GM21723 (cell line): ENCODE data around the gene UGT3A2.
"Not testable (repeated sequence)": the region's sequence is repeated elsewhere in the genome, so short reads cannot be mapped to it uniquely, and the experiment has no call there.

Experiments
- ATAC-seq: cut with Tn5 transposase; IDR thresholded peaks from one replicate; pipeline ENCODE4 v1.9.1; 2021; ENCODE audit warnings: mild to moderate bottlenecking, moderate library complexity; ENCODE audit not compliant: unreplicated experiment

The UGT3A2 gene

GRCh38 chr5:36054647-36055046 lies 12.0 kb downstream of the UGT3A2 start:
- ATAC-seq: no peak

GRCh38 chr5:36052538-36052937 lies 14.1 kb downstream of the UGT3A2 start:
- no peak for ATAC-seq

- ATAC-seq: no peak
Observed at GRCh38 chr5:36049949-36050348, 16.7 kb downstream of the UGT3A2 start.

GRCh38 chr5:36047384-36048160 lies 19.1 kb downstream of the UGT3A2 start:
- ATAC-seq: no peak

- ATAC-seq: no peak
Observed at GRCh38 chr5:36045895-36046294, 20.8 kb downstream of the UGT3A2 start.

GRCh38 chr5:36041537-36041845 lies 25.2 kb downstream of the UGT3A2 start:
- no peak for ATAC-seq

GRCh38 chr5:36040651-36041536 lies 25.8 kb downstream of the UGT3A2 start:
- no peak for ATAC-seq

GRCh38 chr5:36035696-36036095 lies 31.0 kb downstream of the UGT3A2 start:
- ATAC-seq: no peak

GRCh38 chr5:36034536-36035134 lies 32.0 kb downstream of the UGT3A2 start:
- ATAC-seq: not testable (repeated sequence)

- ATAC-seq: no peak
Observed at GRCh38 chr5:36033486-36033885, 33.2 kb downstream of the UGT3A2 start.

GRCh38 chr5:36033047-36033446 lies 33.6 kb downstream of the UGT3A2 start:
- no peak for ATAC-seq

GRCh38 chr5:36031223-36031622 lies 35.5 kb downstream of the UGT3A2 start:
- ATAC-seq: no peak

GRCh38 chr5:36029914-36030313 lies 36.8 kb downstream of the UGT3A2 start:
- ATAC-seq: no peak

- no peak for ATAC-seq
Observed at GRCh38 chr5:36028816-36029465, 37.7 kb downstream of the UGT3A2 start.

GRCh38 chr5:36027711-36028110 lies 39.0 kb downstream of the UGT3A2 start:
- no peak for ATAC-seq

- ATAC-seq: no peak
Observed at GRCh38 chr5:36026706-36027465, 39.8 kb downstream of the UGT3A2 start.

GRCh38 chr5:36022246-36022645 lies 44.4 kb downstream of the UGT3A2 start:
- ATAC-seq: not testable (repeated sequence)

GRCh38 chr5:36019584-36019983 lies 47.1 kb downstream of the UGT3A2 start:
- ATAC-seq: not testable (repeated sequence)

GRCh38 chr5:36017622-36018021 lies 49.1 kb downstream of the UGT3A2 start:
- ATAC-seq: no peak

GRCh38 chr5:36017004-36017403 lies 49.7 kb downstream of the UGT3A2 start:
- no peak for ATAC-seq
